ENCODE results near the gene ADAMTS12.

The ADAMTS12 gene

DNA sequence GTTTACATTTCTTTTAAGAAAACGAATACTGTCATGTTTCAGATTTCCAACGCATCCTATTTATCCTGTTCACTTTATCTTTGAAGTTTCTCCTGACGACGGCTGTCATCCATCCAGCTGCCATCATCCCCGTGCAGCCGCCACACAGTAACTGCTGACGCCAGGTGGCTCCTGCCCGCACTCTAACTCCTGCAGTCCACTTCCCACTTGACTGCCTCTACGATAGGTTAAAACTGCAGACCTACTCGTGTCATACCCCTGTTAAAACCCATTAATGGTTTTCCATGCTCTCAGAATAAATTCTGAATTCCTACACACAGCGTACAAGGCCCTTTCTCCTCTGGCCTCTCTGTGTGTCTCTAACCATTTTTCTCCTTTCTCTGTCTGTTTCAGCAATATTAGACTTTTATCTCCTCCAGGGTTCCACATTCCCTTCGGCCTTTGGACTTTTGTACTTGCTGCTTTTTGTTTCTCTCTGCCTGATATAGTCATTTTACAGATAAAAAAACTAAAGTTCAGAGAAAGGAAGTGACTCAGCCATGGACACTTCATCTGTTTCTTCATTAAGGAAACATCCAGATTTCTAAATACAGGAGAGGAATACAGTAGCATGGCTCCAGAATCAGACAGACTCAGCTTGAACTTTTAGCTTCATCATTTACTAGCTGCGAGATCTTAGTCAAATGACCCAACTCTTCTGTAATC, 84.9 kb downstream of the ADAMTS12 start:
- DNase-seq (ENCODE audit: low read depth): no peak

GRCh38 chr5:33801292-33801691, 90.5 kb downstream of the ADAMTS12 start:
- DNase-seq (ENCODE audit: low read depth): no peak

DNA sequence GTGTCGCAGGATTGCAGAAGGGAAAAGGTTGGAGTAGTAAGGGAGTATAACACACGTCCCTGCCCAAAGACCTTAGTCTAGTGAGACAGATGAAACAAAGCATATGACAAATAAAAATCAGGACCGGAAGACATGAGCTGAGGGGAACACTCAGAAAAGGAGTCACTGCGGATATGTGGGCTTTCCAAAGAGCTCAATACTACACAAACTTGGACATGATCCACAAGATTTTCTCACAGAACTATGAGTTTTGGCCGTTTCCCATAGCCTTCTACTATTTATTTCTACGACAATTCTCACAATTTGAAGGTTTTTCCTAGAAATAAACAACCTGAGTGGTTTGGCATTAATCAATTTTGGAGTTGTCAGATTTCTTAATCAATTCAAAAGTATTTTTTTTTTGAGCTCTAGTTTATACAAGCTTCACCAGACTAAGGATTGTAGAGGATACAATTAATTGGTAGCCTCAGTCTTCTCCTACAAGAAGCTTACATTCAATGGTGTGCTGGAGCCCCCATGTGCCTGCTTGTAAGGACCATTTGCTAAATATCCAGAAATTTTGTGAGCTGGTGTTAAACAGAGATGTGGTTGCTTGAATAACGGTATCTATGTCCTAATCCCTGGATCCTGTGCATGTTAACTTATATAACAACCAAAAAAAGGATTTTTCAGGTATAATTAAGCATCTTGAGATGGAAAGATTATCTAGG, 91.4 kb downstream of the ADAMTS12 start:
- no peak for DNase-seq (ENCODE audit: low read depth)

DNA sequence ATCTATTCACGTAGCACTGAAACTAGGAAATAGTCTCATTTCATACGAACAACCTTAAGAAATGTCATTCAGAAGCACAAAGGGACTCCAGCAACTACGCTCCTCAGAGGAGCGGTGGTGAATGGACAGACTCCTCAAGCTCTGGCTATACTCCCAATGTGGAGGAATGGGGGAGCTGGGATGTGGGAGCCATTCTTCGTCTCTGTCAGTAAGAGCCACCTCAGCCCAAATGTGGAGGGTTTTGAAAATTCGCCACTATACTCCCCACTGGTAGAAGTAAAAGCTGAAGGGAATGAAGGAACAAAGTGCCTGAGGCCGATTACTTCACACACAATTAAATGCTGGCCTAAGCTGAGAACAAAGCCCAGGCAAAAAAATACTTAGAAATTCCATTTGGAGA, 96.3 kb downstream of the ADAMTS12 start:
- DNase-seq (ENCODE audit: low read depth): no peak

GRCh38 chr5:33794550-33795181, 97.1 kb downstream of the ADAMTS12 start:
- no peak for DNase-seq (ENCODE audit: low read depth)

DNA sequence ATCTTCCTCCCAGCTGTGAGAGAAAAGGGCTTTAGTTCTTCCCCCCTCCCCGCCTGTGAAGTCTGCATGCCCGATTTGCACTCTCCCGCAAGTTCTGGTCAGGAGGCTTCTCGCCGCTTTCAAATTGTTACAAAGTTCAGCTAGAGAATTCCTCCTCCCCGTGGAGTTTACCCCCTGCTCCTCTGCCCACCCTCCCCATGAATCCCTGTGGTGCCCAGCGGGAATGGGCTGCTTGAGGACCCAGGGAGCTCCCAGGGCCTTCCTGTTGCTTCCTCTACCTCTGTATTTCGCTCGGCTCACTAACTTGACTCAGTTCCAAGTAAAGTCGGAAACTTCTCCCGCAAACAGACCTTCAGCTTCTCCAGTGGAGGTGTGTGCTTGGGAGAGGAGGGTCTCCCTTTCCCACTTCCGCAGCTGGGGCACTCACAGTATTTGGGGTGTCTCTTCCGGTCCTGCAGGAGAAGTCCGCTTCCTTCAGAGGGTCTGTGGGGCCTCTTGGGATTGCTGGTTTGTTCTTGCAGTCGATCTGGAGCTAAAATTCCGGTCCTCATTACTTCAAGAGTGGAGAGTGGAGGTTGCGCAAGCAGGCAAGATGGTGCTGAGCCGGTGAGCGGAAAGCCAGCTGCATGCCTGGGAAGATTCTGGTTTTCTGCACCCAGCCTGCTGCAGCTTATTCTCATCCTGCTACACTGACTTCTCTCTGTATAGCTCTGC, 97.8 kb downstream of the ADAMTS12 start:
- DNase-seq (ENCODE audit: low read depth): no peak

GRCh38 chr5:33793276-33793675, 98.5 kb downstream of the ADAMTS12 start:
- DNase-seq (ENCODE audit: low read depth): no peak

- DNase-seq (ENCODE audit: low read depth): no peak
These were observed 99.2 kb downstream of the ADAMTS12 start for GRCh38 chr5:33792559-33792958.

GRCh38 chr5:33789567-33789957, 102.2 kb downstream of the ADAMTS12 start:
- DNase-seq (ENCODE audit: low read depth): no peak

DNA sequence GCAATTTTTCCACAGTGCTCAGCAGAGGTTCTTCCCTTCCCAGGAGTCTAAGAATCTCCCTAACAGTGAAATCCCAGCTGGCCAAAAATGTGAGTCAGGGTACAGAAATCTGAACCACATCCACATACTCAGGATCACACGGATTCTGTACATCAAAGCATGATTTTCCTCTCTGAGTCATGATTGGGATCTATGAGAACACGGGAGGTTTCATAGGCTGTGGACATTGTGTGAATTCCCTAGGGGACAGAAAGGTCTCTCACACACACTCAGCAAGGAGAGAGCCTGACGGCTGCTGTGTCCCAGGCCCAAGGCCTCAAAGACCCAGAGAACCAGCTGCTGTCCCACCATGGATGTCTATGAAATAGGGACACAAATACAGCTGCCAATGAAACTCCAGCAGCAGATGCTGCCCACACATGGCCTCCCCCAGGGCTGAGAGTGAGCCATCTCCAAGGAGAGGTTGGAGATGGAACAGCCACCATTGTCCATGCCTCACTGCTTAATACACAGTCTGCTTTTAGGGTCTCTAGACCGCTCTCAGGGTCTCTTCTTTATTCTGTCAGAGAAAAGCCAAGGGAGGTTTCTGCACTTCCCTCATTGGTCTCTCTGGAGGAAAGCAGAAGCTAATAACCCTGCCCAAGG, 102.7 kb downstream of the ADAMTS12 start:
- no peak for DNase-seq (ENCODE audit: low read depth)

DNA sequence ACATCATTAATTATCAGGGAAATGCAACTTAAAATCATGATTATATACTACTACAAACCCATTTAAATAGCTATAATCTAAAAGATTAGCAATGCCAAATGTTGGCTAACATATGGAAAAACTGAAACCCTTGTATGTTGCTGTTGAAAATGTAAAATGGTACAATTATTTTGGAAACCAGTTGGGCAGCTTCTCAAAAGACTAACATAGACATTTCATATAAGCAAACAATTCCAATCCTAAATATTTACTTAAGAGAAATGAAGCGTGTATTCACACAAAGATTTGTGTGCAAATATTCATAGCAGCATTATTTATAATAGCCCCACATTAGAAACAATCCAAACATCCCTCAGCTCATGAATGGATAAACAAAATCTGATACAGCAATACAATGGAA, 106.2 kb downstream of the ADAMTS12 start:
- DNase-seq (ENCODE audit: low read depth): no peak

DNA sequence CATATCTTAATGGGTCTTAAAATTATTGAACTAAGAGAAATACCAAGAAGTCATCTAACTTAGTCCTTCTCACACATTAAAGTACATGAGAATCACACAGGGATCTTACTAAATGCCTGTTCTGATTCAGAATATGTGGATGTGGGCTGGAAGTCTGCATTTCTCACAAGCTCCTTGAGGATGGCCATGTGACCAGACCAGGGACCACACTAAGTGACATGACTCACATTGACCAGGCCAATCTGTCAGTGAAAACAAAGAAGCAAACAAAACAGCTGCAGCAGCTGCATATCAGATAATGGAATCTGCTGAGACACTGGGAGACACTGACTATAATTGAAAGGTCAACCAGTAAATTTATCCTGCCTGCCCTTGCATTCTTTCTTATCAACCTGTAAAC, 110.5 kb downstream of the ADAMTS12 start:
- no peak for DNase-seq (ENCODE audit: low read depth)

GRCh38 chr5:33776151-33776660, 115.6 kb downstream of the ADAMTS12 start:
- no peak for DNase-seq (ENCODE audit: low read depth)

DNA sequence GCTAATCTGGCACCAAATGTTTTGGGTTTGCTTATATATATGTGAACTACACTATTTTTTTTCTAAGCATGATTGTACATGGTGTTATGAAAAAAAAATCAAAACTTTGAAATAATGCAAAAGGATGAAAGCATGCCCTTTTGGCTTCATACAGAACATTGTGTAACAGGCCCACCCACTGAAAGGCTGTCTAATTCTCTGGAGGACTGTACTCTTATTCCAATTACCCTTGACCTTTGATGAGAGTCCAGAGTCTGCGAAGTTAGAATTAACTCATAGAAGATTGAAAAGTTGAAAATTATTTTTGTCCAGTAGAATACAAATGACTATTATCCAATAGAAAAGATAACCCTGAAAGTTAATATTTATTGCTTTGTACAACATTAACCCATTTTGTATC, 117.4 kb downstream of the ADAMTS12 start:
- no peak for DNase-seq (ENCODE audit: low read depth)

- DNase-seq (ENCODE audit: low read depth): no peak
These were observed 119.4 kb downstream of the ADAMTS12 start for GRCh38 chr5:33772380-33772897.

GRCh38 chr5:33769968-33770367, 121.8 kb downstream of the ADAMTS12 start:
- no peak for DNase-seq (ENCODE audit: low read depth)

- no peak for DNase-seq (ENCODE audit: low read depth)
These were observed 122.6 kb downstream of the ADAMTS12 start for GRCh38 chr5:33769196-33769595.

- no peak for DNase-seq (ENCODE audit: low read depth)
These were observed 125.8 kb downstream of the ADAMTS12 start for GRCh38 chr5:33766023-33766422.

DNA sequence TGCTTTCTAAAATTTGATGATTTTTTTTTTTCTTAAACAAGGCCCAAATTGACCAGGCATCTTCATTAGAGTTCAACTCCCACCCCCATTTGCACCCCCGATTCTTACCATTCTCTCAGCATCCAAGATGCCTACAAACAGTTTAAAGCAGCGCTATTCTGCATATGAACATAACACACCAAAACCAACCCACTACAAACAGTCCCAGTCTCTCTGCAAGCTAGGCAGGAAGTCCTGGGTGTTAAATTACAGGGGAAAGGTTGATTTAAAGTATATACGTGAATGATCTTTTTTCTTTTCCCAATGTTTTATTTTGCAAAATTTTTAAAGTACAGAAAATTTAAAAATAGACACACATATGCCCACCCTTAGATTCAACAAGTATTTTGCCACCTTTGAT, 127.0 kb downstream of the ADAMTS12 start:
- no peak for DNase-seq (ENCODE audit: low read depth)

DNA sequence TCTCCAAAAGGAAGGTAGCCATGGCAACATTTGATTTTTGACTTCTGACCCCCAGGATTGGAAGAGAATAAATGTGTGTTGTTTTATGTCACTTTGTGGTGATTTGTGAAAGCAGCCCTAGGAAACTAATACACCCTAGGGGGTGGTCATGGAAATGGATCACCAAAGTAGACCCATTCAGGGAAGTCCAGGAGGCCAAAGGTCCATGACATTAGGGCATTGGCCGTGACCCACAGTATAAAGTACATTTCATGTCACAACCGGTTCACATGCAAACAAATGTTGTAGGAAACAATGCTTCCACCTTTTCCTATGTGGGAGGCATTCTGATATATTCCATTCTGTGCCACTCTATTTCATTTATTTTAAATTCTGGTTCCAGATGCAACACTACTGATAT, 128.4 kb downstream of the ADAMTS12 start:
- DNase-seq (ENCODE audit: low read depth): no peak

GRCh38 chr5:33762859-33763258, 128.9 kb downstream of the ADAMTS12 start:
- no peak for DNase-seq (ENCODE audit: low read depth)

GRCh38 chr5:33761139-33761538, 130.7 kb downstream of the ADAMTS12 start:
- DNase-seq (ENCODE audit: low read depth): no peak

Data from CMK (cell line).